HL-60 (cell line): Measurements from ENCODE around the gene RELCH.

Source experiments
- CTCF ChIP-seq: IDR thresholded peaks from one replicate; pipeline ENCODE4 v1.5.1; 2011; ENCODE audit warnings: low read length, control low read depth, inconsistent platforms; ENCODE audit not compliant: insufficient read depth
- REST ChIP-seq: IDR thresholded peaks from 2 replicates; pipeline ENCODE4 v1.6.1; 2012; ENCODE audit warnings: low read depth; ENCODE audit not compliant: insufficient replicate concordance

- TF ChIP-seq CTCF (no peak), REST (no peak)
Measured at GRCh38 chr18:62177271-62177670, 9.8 kb upstream of the RELCH start.
